Endothelial cell of umbilical vein (primary cell): ENCODE results near the gene ZP1. TPM values are rescaled to one million over a fixed set of nuclear protein-coding genes. Genes with fewer than 3 reads are reported as not detected.

Experiments
- BruUV-seq: library from RNA; stranded (reverse); fragments of 400-500 nt; replicated peaks from 2 replicates; lab custom pipeline; 2021; lab: Mats Ljungman, UMichigan
- CTCF ChIA-PET: fragments of 300-600, 350-600 bp; sonication (Branson Sonifier 250); formaldehyde crosslinking; loops from one replicate; lab custom pipeline; 2021; ENCODE audit warnings: antibody characterized with exemption, inconsistent platforms; lab: Charles Lee
- POLR2A ChIA-PET: fragments of 300-600, 350-600 bp; sonication (Branson Sonifier 250); formaldehyde crosslinking; loops from one replicate; lab custom pipeline; 2021; ENCODE audit warnings: antibody characterized with exemption, inconsistent platforms; lab: Charles Lee
- DNase-seq: peaks from one replicate; pipeline ENCODE4 v3.0.0-alpha.2; 2011; ENCODE audit warnings: low read depth, low spot score
- FAIRE-seq: peaks from 2 replicates; lab custom pipeline; 2011; peaks lifted over from hg19 to GRCh38; lab: Jason Lieb, UNC
- H2AFZ ChIP-seq: 2 replicates; pipeline ENCODE4 v1.6.0; 2012; ENCODE audit warnings: low read depth, low read length, control low read depth, inconsistent platforms
- H3K27ac ChIP-seq: 2 replicates; pipeline ENCODE4 v1.5.1; 2011; ENCODE audit warnings: low read depth, mild to moderate bottlenecking, control low read depth, low read length, moderate library complexity; ENCODE audit not compliant: insufficient read depth
- H3K27me3 ChIP-seq, 2 experiments: 2 replicates each; pipeline versions ENCODE4 v1.6.0 to v1.6.1; 2011; ENCODE audit warnings: low read length in 2 of 2, mixed read lengths in 1 of 2; ENCODE audit not compliant: control insufficient read depth in 2 of 2, insufficient read depth in 2 of 2
- H3K36me3 ChIP-seq, 2 experiments: 2 replicates in 1 of 2; 3 replicates in 1 of 2; pipeline ENCODE4 v1.5.1; 2011; ENCODE audit warnings: low read length in 2 of 2, mild to moderate bottlenecking in 1 of 2, moderate library complexity in 1 of 2; ENCODE audit not compliant: control insufficient read depth in 2 of 2, insufficient read depth in 2 of 2; ENCODE audit errors: extremely low read depth in 1 of 2
- H3K4me1 ChIP-seq: 3 replicates; pipeline ENCODE4 v1.5.1; 2011; ENCODE audit warnings: mild to moderate bottlenecking, low read length; ENCODE audit not compliant: control insufficient read depth, insufficient read depth; ENCODE audit errors: extremely low read depth
- H3K4me2 ChIP-seq: 2 replicates; pipeline ENCODE4 v1.6.1; 2011; ENCODE audit warnings: low read length, control low read depth, mixed read lengths; ENCODE audit not compliant: insufficient read depth
- H3K4me3 ChIP-seq, 3 experiments: fragments of 200-600 bp in 1 of 3; sonication (generic), shearing (Covaris generic) in 1 of 3; replicated peaks in 1 of 3; 2 replicates each; pipeline ENCODE4 v1.5.1; 2011 to 2016; ENCODE audit warnings: control low read depth in 3 of 3, low read length in 3 of 3, mild to moderate bottlenecking in 2 of 3, inconsistent platforms in 1 of 3, low read depth in 1 of 3, moderate library complexity in 1 of 3; ENCODE audit not compliant: insufficient read depth in 1 of 3
- H3K79me2 ChIP-seq: 2 replicates; pipeline ENCODE4 v1.6.0; 2012; ENCODE audit warnings: low read length, inconsistent platforms; ENCODE audit not compliant: control insufficient read depth, insufficient read depth
- H3K9ac ChIP-seq: replicated peaks from 2 replicates; pipeline ENCODE3; 2011; ENCODE audit warnings: low read length, control low read depth; ENCODE audit not compliant: insufficient read depth; ENCODE audit errors: extremely low read depth
- H3K9me1 ChIP-seq: replicated peaks from 3 replicates; pipeline ENCODE4 v1.6.0; 2011; ENCODE audit warnings: mild to moderate bottlenecking, low read length; ENCODE audit not compliant: control insufficient read depth, insufficient read depth; ENCODE audit errors: extremely low read depth
- H3K9me3 ChIP-seq: replicated peaks from 2 replicates; pipeline ENCODE4 v1.5.1; 2012; ENCODE audit warnings: low read length, inconsistent platforms; ENCODE audit not compliant: control insufficient read depth, insufficient read depth
- H4K20me1 ChIP-seq: replicated peaks from 2 replicates; pipeline ENCODE3; 2011; ENCODE audit warnings: mild to moderate bottlenecking, low read length; ENCODE audit not compliant: control insufficient read depth, insufficient read depth; ENCODE audit errors: extremely low read depth
- POLR2A ChIP-seq: IDR thresholded peaks from 2 replicates; pipeline ENCODE4 v1.6.1; 2012; ENCODE audit warnings: low read depth, mild to moderate bottlenecking, control low read depth, low read length
- POLR2AphosphoS5 ChIP-seq: IDR thresholded peaks from 2 replicates; pipeline ENCODE4 v1.6.1; 2012; ENCODE audit warnings: low read depth, mild to moderate bottlenecking, control low read depth, low read length, moderate library complexity; ENCODE audit not compliant: insufficient read depth
- dilution Hi-C: fragments of 300-500 bp; cut with MboI; formaldehyde crosslinking; loops from one replicate; pipeline ENCODE4 v1.15.0; 2019; ENCODE audit warnings: low sequenced_read_pairs; ENCODE audit not compliant: extremely low pct_ligation_motif_present
- intact Hi-C: fragments of 100-400 bp; cut with micrococcal nuclease; formaldehyde crosslinking; loops from one replicate; pipeline ENCODE4 v1.10.0; 2022
- polyA plus RNA-seq, 4 experiments: library from polyadenylated mRNA; depleted of rRNA in 3 of 4; stranded (reverse) in 3 of 4; unstranded in 1 of 4; fragments of >200 nt; gene quantifications; 2 replicates each; pipeline versions ENCODE4 v1.2.1 to v1.2.3, GENCODE V29; 2011 to 2012; ENCODE audit warnings: missing spikeins in 1 of 4
- total RNA-seq: library from RNA; stranded (reverse); gene quantifications from 2 replicates; pipeline ENCODE4 v1.2.3, GENCODE V29; 2021

Gene ZP1
- total and polyA plus RNA-seq, 2 donors (not counting 3 experiments of a cell fraction or from before 2014, with no cell fraction given): not detected

DNA sequence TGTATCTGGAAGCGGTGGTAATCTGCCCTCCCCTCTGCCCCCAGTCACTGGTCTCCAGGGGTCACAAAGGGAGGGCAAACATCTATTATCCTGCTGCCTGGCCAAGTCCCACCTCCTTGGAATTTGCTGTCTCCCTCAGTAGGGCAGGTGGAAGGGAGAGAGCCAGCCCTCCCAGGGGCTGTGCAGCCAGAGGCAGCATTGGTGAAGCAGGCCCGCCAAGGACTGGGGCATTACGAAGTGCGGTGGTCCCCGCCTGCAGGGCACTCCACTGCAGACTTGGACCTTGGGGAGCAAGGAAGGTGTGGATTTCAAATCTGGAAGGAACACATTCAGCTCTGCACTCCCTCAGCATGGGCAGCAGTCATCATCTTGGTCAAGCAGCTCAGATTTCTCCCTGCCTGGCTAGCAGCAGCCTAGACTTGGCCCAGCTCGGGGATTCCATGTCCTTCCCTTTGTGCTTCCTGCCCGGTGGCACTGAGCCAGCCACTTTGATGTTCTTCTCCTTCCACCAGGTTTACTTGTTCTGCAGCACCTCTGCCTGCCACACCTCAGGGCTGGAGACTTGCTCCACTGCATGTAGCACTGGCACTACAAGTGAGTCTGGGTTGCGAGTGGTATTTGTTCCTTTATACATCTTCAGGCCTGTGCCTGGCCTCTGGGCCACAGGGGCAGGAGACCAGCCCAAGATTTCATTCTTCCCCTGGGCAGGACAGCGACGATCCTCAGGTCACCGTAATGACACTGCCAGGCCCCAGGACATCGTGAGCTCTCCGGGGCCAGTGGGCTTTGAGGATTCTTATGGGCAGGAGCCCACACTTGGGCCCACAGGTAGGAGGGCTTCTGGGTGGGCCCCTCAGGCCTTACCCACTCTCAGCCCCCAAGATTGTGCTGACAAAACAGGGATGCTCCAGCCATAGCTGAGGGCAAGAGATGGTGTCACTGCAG is 7.4 kb downstream of the ZP1 start:
- Histone ChIP-seq H3K4me2 (no peak overlapping the region), H3K9me1 (no peaks in the 10 kb centered on the region), H3K4me1 (no peaks in the 10 kb centered on the region), H3K27me3 (no peaks in the 10 kb centered on the region), H3K9me3 (no peaks in the 10 kb centered on the region), H3K9ac (no peak overlapping the region), H3K79me2 (no peaks in the 10 kb centered on the region), H3K36me3 (no peaks in the 10 kb centered on the region), H3K4me3 (no peak overlapping the region), H2AFZ (no peak overlapping the region), H3K27ac (no peak overlapping the region), H4K20me1 (no peaks in the 10 kb centered on the region)
- DNase-seq: no peak
- POLR2A ChIA-PET: no interaction called here
- intact Hi-C loops: no loop called here
- TF ChIP-seq POLR2AphosphoS5: no peak
- dilution Hi-C loops: no loop called here
- CTCF ChIA-PET: interaction anchor here (0.7 to 1.6 kb wide), 3 partner anchors 13 to 44 kb away, joined by 4 to 9 read pairs (median 5); no protein-coding TSS in a partner anchor
- no TSS peak for BruUV-seq
- FAIRE-seq: no peak

DNA sequence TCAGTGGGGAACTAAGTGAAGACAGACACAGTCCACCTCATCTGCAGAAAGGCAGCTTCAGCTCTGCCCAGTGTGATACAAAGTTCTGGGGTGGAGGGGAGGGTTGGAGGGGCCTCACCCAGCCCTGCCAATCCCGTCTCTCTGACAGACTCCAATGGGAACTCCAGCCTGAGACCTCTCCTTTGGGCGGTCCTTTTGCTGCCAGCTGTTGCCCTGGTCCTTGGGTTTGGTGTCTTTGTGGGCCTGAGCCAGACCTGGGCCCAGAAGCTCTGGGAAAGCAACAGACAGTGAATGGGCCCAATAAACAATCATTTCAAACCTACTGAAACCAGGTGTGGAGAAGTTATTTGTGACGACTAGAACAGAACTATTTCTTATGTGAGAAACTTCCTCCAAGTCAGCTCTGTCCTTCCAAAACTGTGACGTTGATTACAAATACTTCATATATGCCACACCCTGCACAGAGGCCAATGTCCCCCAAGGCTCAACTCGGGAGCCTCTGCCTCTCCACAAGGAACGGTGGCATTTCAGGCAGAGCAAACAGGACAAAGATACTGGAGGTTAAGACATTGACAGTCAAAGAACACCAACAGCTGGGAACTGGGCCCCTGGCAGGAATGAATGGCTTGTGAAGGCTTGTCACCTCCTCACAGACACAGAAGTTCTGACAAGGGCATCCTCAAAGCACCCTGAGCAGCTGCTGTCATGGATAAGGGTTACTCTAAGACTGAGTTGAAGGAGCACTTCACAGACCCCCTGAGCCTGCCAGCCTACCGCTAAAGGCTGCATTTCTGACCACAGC is 8.2 kb downstream of the ZP1 start:
- Histone ChIP-seq H2AFZ (no peak overlapping the region), H3K9me3 (no peaks in the 10 kb centered on the region), H3K27ac (no peak overlapping the region), H3K79me2 (no peaks in the 10 kb centered on the region), H3K9ac (no peak overlapping the region), H3K4me2 (no peak overlapping the region), H3K4me3 (no peak overlapping the region), H3K4me1 (no peaks in the 10 kb centered on the region), H3K36me3 (no peaks in the 10 kb centered on the region), H3K27me3 (no peaks in the 10 kb centered on the region), H3K9me1 (no peaks in the 10 kb centered on the region), H4K20me1 (no peaks in the 10 kb centered on the region)
- DNase-seq (no peak), FAIRE-seq (no peak)
- BruUV-seq: no TSS peak
- dilution Hi-C loops: no loop called here
- intact Hi-C loops: no loop called here
- no peak for TF ChIP-seq POLR2AphosphoS5
- TF ChIP-seq POLR2A: no peak
- CTCF ChIA-PET: interaction anchor here (0.7 to 1.6 kb wide), 4 partner anchors 12 to 45 kb away, joined by 3 to 9 read pairs (median 4); no protein-coding TSS in a partner anchor
- POLR2A ChIA-PET: no interaction called here
